ENCODE measurements around the gene PGD. TPM values are rescaled to one million over a fixed set of nuclear protein-coding genes. Genes with fewer than 3 reads are reported as not detected.

The PGD gene
- total RNA-seq, 2 experiments from 2014 or later = 126 to 130 TPM

DNA sequence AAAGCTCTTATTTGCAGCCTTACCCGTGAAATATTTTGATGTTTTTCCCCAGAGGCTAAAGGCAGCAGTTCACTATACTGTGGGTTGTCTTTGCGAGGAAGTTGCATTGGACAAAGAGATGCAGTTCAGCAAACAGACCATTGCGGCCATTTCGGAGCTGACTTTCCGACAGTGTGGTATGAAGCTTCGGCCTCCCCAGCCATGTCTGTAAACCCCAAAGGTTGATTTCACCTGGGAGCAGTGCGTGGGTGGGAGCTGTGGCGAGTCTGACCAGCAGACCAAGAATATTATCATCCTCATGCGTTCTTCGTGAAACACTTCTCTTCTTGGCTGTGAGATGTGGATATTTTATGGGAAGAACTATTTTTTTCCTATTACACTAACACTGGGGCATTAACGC, 34.9 kb downstream of the PGD start:
- Mint-ChIP-seq H3K27me3 (no peaks in the 10 kb centered on the region), H3K4me3 (no peak overlapping the region), H3K9me3 (no peaks in the 10 kb centered on the region), H3K27ac (no peak overlapping the region), H3K36me3 (ENCODE audit: low read depth) (no peaks in the 10 kb centered on the region), H3K4me1 (ENCODE audit: low read depth) (peaks cover 14% of the 10 kb centered on the region)
- CTCF ChIA-PET = interaction anchor here (1.5 to 6.8 kb wide), 2 partner anchors 54 to 59 kb away, joined by 3 to 100 read pairs; no protein-coding TSS in a partner anchor
- DNase-seq = no peak
- TF ChIP-seq, protein P1, sequence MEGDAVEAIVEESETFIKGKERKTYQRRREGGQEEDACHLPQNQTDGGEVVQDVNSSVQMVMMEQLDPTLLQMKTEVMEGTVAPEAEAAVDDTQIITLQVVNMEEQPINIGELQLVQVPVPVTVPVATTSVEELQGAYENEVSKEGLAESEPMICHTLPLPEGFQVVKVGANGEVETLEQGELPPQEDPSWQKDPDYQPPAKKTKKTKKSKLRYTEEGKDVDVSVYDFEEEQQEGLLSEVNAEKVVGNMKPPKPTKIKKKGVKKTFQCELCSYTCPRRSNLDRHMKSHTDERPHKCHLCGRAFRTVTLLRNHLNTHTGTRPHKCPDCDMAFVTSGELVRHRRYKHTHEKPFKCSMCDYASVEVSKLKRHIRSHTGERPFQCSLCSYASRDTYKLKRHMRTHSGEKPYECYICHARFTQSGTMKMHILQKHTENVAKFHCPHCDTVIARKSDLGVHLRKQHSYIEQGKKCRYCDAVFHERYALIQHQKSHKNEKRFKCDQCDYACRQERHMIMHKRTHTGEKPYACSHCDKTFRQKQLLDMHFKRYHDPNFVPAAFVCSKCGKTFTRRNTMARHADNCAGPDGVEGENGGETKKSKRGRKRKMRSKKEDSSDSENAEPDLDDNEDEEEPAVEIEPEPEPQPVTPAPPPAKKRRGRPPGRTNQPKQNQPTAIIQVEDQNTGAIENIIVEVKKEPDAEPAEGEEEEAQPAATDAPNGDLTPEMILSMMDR (IDR thresholded peaks at IDR 0.05) = no peak
- ATAC-seq = no peak
- POLR2A ChIA-PET = no interaction called here
- intact Hi-C loops (cut with micrococcal nuclease) = loop anchor here (10.0 kb wide), 1 partner anchor 61 kb away; no protein-coding TSS in a partner anchor

DNA sequence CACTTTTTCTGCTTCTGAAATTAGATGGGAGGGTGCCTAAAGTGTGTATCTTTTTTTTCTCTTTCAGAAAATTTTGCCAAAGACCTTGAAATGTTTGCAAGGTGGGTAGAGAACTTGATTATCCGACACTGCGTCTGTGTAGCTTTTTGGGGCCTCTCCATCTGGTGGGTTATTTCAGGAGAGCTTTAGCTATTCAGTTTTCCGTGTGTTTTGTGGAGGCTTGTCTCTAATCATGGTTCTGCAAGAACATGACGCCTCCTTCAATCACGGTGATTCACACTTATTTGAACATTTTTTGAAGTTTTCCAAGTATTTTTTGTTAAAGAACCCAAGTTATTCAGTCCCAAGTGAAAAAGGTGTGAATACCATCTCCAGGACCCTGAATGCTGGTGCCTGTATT, 35.7 kb downstream of the PGD start:
- Mint-ChIP-seq H3K27ac (no peak overlapping the region), H3K4me1 (ENCODE audit: low read depth) (peaks cover 14% of the 10 kb centered on the region), H3K27me3 (no peaks in the 10 kb centered on the region), H3K4me3 (no peak overlapping the region), H3K36me3 (ENCODE audit: low read depth) (no peaks in the 10 kb centered on the region), H3K9me3 (no peaks in the 10 kb centered on the region)
- TF ChIP-seq, protein P1 (IDR thresholded peaks at IDR 0.05) = no peak
- ATAC-seq (no peak), DNase-seq (no peak)
- intact Hi-C loops (cut with micrococcal nuclease) = loop anchor here (10.0 kb wide), 1 partner anchor 60 kb away; no protein-coding TSS in a partner anchor
- ChIA-PET POLR2A (interaction anchor here (0.7 to 1.3 kb wide), 3 partner anchors 19 to 38 kb away, joined by 3 to 4 read pairs (median 3); no protein-coding TSS in a partner anchor), CTCF (interaction anchor here (1.0 to 1.5 kb wide), 3 partner anchors 20 to 216 kb away, joined by 3 to 4 read pairs (median 3); no protein-coding TSS in a partner anchor)

DNA sequence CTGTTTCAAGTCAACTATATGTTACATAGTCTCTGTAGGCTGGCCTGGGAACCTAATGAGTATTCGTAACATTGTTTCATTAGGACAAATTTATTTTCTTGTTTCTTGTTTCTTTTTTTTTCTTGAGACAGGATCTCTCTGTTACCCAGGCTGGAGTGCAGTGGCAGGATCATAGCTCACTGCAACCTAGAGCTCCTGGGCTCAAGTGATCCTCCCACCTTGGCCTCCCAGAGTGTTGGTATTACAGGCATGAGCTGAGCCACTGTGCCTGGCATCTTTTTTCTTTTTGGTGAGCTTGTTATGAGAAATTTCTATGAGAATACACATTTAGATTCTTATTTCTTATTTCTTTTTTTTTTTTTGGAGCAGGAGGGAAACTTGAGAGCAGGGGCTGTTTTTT, 38.2 kb downstream of the PGD start:
- peaks cover 2% of the 10 kb centered on the region for H3K4me1 Mint-ChIP-seq (ENCODE audit: low read depth)
- no peak for ATAC-seq
- TF ChIP-seq, protein P1 (IDR thresholded peaks at IDR 0.05) = no peak
- no peak overlapping the region for H3K27ac Mint-ChIP-seq
- DNase-seq = no peak
- H3K27me3 Mint-ChIP-seq = no peaks in the 10 kb centered on the region
- ChIA-PET POLR2A (no interaction called here), CTCF (interaction anchor here (2.0 kb wide), 1 partner anchor 57 kb away, joined by 7 read pairs; no protein-coding TSS in a partner anchor)
- intact Hi-C loops (cut with micrococcal nuclease) = loop anchor here (10.0 kb wide), 1 partner anchor 58 kb away; no protein-coding TSS in a partner anchor
- H3K4me3 Mint-ChIP-seq = no peak overlapping the region
- no peaks in the 10 kb centered on the region for H3K9me3 Mint-ChIP-seq
- peaks cover under 1% of the 10 kb centered on the region for H3K36me3 Mint-ChIP-seq (ENCODE audit: low read depth)

DNA sequence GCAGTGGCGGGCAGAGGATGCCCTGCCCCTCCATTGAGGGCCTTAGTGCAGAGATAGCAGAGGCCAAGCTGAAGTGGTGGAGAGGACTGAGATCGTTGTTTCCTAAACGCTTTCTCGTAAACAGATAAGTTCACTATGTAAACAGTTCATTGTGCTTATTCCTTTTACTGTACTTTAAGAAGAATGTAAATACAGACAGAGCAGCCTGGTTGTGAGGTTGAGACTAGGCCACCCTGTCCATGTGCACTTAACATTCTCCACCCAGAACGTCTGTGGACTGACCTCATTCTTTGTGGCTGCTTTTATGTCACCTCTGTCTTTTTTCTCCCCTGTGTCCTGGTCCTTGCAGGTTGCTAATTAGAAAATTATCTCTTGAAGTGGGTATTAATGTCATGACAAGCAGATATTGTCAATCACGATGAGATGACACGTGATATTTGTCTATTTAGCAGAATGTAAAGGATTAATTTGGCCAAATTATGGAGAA, 39.9 kb downstream of the PGD start:
- Mint-ChIP-seq H3K27ac (no peak overlapping the region), H3K4me3 (no peak overlapping the region), H3K4me1 (ENCODE audit: low read depth) (no peaks in the 10 kb centered on the region), H3K36me3 (ENCODE audit: low read depth) (peaks cover 2% of the 10 kb centered on the region), H3K9me3 (no peaks in the 10 kb centered on the region), H3K27me3 (no peaks in the 10 kb centered on the region)
- POLR2A ChIA-PET = no interaction called here
- TF ChIP-seq, protein P1 (IDR thresholded peaks at IDR 0.05) = no peak
- intact Hi-C loops (cut with micrococcal nuclease) = loop anchor here (10.0 kb wide), 1 partner anchor 56 kb away; no protein-coding TSS in a partner anchor
- DNase-seq (no peak), ATAC-seq (no peak)
- CTCF ChIA-PET = interaction anchor here (1.6 kb wide), 1 partner anchor 9 kb away, joined by 4 read pairs; the partner anchor contains the start of gene CENPS

DNA sequence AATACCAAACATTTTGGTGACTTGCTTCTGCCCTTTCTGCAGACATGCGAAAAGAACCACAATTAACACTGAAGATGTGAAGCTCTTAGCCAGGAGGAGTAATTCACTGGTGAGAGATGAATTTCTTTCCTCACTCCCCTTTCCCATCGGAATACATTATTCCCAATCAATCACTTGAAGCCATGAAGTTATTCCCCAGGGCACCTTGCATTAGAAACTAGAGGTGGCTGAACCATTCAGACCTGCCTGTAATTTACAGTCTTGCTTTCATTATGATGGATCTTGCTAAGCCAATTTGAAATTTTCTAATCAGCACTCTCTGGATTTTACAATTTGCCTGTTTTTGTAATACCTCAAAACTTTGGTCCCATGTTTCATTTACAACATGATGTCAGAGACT, 41.4 kb downstream of the PGD start:
- no peak overlapping the region for H3K4me3 Mint-ChIP-seq
- H3K36me3 Mint-ChIP-seq (ENCODE audit: low read depth) = peaks cover 2% of the 10 kb centered on the region
- TF ChIP-seq, protein P1 (IDR thresholded peaks at IDR 0.05) = no peak
- CTCF ChIA-PET = interaction anchor here (1.3 to 1.6 kb wide), 2 partner anchors 10 to 231 kb away, joined by 3 to 4 read pairs; partner anchors contain the start of gene CENPS
- intact Hi-C loops (cut with micrococcal nuclease) = no loop called here
- POLR2A ChIA-PET = no interaction called here
- no peak overlapping the region for H3K27ac Mint-ChIP-seq
- no peak for ATAC-seq
- no peaks in the 10 kb centered on the region for H3K9me3 Mint-ChIP-seq
- no peaks in the 10 kb centered on the region for H3K4me1 Mint-ChIP-seq (ENCODE audit: low read depth)
- no peaks in the 10 kb centered on the region for H3K27me3 Mint-ChIP-seq
- no peak for DNase-seq
